GM12864 (cell line): ENCODE measurements around the gene TMEM38B.
A peak's percentile ranks its signal among the peaks of the same experiment; 100 is the strongest.

ENCODE experiments used
- DNase-seq: peaks from one replicate; pipeline ENCODE4 v3.0.0-alpha.2; 2011; ENCODE audit warnings: low read depth
- H3K4me3 ChIP-seq: 2 replicates; pipeline ENCODE4 v1.5.1; 2011; ENCODE audit warnings: mild to moderate bottlenecking, low read depth, low read length, control low read depth
- TF ChIP-seq, protein P1 (sequence below): IDR thresholded peaks from 2 replicates; pipeline ENCODE4 v1.5.1; 2011; ENCODE audit warnings: low read depth, mild to moderate bottlenecking, moderate library complexity, low read length, control low read depth, inconsistent platforms; ENCODE audit errors: missing control alignments

TMEM38B gene

DNA sequence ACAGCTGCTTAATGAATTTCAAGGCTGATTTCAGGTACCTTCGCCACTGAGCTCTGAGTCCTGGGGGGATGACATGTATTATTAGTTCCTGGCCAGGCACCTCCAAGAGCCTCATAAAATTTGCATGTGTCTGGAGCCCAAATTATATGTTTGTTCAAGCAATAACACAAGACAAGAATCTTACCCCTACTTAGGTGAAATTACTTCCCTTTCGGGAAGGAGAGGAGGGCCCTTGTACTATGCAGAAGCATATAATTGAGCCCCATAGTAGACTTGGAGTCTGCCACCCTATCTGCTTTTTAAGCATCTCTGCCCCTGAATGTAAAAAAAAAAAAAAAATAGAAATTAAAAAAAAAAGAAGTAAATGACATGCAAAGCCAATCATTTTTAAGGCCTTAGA is 13.0 kb upstream of the TMEM38B start:
- no peak overlapping the region for H3K4me3 ChIP-seq
- TF ChIP-seq, protein P1, sequence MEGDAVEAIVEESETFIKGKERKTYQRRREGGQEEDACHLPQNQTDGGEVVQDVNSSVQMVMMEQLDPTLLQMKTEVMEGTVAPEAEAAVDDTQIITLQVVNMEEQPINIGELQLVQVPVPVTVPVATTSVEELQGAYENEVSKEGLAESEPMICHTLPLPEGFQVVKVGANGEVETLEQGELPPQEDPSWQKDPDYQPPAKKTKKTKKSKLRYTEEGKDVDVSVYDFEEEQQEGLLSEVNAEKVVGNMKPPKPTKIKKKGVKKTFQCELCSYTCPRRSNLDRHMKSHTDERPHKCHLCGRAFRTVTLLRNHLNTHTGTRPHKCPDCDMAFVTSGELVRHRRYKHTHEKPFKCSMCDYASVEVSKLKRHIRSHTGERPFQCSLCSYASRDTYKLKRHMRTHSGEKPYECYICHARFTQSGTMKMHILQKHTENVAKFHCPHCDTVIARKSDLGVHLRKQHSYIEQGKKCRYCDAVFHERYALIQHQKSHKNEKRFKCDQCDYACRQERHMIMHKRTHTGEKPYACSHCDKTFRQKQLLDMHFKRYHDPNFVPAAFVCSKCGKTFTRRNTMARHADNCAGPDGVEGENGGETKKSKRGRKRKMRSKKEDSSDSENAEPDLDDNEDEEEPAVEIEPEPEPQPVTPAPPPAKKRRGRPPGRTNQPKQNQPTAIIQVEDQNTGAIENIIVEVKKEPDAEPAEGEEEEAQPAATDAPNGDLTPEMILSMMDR = no peak
- DNase-seq = no peak

DNA sequence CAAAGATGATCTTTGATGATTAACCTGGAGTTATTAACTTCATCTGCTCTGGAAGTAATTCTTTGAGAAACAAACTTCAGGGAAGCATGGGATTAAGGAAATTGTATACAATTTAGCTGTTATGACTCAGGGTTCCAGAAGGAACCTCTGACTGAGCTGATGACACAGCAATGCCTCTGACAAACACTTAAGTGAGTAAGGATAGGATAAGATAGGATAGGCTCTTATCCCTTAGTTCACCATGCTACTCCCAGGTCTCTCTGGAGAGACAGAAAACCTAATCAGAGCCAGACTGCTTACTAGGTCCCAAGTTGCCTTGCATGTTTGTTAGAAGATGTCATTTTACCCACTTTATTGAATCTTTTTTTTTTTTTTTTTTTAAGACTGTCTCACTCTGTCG is 12.6 kb upstream of the TMEM38B start:
- no peak overlapping the region for H3K4me3 ChIP-seq
- DNase-seq = no peak
- TF ChIP-seq, protein P1 = no peak

DNA sequence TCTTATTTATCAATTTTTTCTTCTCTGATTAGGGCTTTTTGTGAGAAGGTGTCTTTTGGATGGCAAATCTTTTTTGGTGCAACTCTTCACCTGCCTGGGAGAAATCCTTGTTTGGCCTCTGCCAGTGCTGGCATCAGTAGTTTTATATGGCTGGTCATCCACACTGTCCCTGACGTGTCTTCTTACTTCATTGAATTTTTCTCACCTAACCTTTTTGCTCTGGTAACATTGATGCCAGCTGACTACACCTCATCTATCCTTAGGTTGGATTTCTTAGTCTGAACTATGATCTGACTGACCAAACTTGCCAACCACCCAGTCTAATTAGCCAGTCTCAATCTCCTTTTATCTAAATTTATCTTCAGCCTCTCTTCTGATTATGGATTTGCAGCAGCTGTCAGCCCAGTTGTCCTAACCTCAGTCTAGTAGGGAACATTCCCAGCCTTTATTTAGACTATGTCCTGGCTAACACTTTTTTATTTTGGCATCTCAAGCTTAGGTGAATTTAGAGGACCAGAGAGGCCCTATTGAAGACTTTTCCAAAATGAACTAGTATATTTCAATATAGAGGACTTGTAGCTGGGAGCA is 10.6 kb upstream of the TMEM38B start:
- DNase-seq = no peak
- TF ChIP-seq, protein P1 = no peak
- H3K4me3 ChIP-seq = no peak overlapping the region

DNA sequence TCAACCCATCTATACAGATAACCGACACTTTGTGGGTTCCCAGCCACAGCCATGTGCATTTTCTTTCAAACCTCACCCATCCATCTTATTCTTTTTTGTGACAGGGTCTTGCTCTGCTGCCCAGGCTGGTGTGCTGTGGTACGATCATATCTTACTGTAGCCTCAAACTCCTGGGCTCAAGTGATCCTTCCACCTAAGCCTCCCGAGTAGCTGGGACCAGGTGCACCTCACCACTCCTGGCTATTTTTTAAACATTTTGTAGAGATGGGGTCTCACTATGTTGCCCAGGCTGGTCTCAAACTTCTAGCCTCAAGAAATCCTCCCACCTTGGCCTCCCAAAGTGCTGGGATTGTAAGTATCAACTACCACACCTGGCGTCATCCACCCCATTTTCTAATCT is 7.4 kb upstream of the TMEM38B start:
- no peak for DNase-seq
- TF ChIP-seq, protein P1 = no peak
- no peak overlapping the region for H3K4me3 ChIP-seq

DNA sequence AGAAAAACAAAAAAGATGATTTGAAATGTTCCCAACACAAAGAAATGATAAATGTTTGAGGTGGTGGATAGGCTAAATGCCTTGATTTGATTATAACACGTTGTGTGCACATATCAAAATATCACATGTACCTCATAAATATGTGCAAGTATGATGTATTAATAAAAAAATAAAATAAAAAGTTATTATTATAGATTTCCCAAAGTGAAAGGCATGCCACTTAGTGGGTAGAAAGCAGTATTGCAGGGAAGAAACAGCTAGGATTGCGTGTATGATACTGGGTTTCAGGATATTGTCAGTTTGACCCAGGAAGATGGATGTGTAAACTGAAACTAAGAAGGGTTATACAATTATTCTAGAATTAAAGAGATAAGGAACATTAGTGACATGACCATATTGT is 3.6 kb upstream of the TMEM38B start:
- DNase-seq = no peak
- H3K4me3 ChIP-seq = no peak overlapping the region
- TF ChIP-seq, protein P1 = peak; percentile 21

DNA sequence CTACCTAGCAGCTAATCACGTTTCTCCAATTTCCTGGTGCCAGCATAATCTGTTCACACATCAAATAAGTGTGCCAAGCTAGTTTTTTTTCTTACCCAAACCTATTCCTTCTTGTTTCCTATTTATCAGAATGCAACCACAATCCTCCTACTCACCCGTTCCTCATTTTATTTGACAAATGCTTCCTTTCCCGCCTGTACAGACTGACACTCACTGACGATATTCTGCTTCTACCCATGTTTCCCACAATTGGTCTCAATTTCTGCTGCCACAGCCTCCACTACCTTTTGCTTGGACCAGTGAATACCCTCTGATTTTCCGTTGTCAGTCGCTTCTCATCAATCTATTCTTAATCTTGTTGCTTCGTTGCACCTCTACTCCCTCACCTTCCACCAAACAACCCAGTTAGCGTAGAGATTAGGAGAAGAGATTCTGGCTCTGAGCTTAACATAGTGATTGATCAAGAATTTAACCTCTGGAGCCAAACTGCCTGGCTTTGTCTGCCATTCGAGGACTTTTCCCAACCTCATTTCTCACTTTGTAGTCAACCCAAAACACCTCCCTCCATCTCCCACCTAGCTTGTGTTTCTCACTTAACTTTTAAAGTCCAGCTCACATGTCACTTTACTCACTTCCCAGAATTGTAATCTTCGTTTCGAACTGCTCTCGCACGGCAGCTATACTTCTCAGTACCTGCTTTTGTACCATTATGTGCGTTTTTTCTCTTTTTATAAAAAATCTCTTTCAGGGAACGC is 729 bp upstream of the TMEM38B start:
- no peak for DNase-seq
- H3K4me3 ChIP-seq = peak overlapping the region; percentile 80
- TF ChIP-seq, protein P1 = no peak
